ENCODE data around the gene OTUB2. TPM values are rescaled to one million over a fixed set of nuclear protein-coding genes. Genes with fewer than 3 reads are reported as not detected.
A peak's percentile ranks its signal among the peaks of the same experiment; 100 is the strongest.
"Not testable (repeated sequence)": the region's sequence is repeated elsewhere in the genome, so short reads cannot be mapped to it uniquely, and the experiment has no call there.

The OTUB2 gene
- total and polyA plus RNA-seq, 8 donors: 0.45 to 4.1 (median 0.63) TPM; not detected in 2

- Histone ChIP-seq H3K4me1 (peaks cover 3 to 68% (median 37%) of the 10 kb centered on the region in 4 donors), H3K27ac (peak overlapping the region in 1 of 5 donors; percentile 51), H3K4me3 (no peak overlapping the region), H3K27me3 (no peaks in the 10 kb centered on the region), H3K36me3 (peaks cover 63 to 84% (median 79%) of the 10 kb centered on the region in 4 donors), H3K9me3 (no peaks in the 10 kb centered on the region)
- intact Hi-C loops (cut with DNase I; ENCODE audit: low total_unique reads): no loop called here
- no peak for DNase-seq
- TF ChIP-seq CTCF (IDR thresholded peaks at IDR 0.05) (no peak), POLR2AphosphoS5 (IDR thresholded peaks at IDR 0.05) (peak in 1 of 3 donors; percentile 3)
- 47 to 68% (median 51%) methylated on average over 5 of the region's 5 CpGs for WGBS, 5 donors
These were observed 33.9 kb downstream of the OTUB2 start for GRCh38 chr14:94059998-94060397.

GRCh38 chr14:94062344-94062940 is 36.3 kb downstream of the OTUB2 start:
- Histone ChIP-seq H3K36me3 (peaks cover 43 to 64% (median 55%) of the 10 kb centered on the region in 4 donors), H3K4me3 (no peak overlapping the region), H3K4me1 (peaks cover 22 to 81% (median 57%) of the 10 kb centered on the region in 4 donors), H3K27ac (no peak overlapping the region), H3K9me3 (no peaks in the 10 kb centered on the region), H3K27me3 (no peaks in the 10 kb centered on the region)
- WGBS, 5 donors: 71 to 82% (median 78%) methylated on average over 9 of the region's 9 CpGs
- no peak for TF ChIP-seq CTCF (IDR thresholded peaks at IDR 0.05)
- TF ChIP-seq POLR2A (IDR thresholded peaks at IDR 0.05): no peak
- no peak for TF ChIP-seq EP300 (IDR thresholded peaks at IDR 0.05)
- TF ChIP-seq POLR2AphosphoS5 (IDR thresholded peaks at IDR 0.05): no peak
- DNase-seq: no peak
- intact Hi-C loops (cut with DNase I; ENCODE audit: low total_unique reads): no loop called here

- TF ChIP-seq EP300 (IDR thresholded peaks at IDR 0.05) (no peak), POLR2AphosphoS5 (IDR thresholded peaks at IDR 0.05) (no peak), POLR2A (IDR thresholded peaks at IDR 0.05) (no peak)
- Histone ChIP-seq H3K4me3 (no peak overlapping the region), H3K9me3 (no peaks in the 10 kb centered on the region)
These were observed 40.0 kb downstream of the OTUB2 start for GRCh38 chr14:94066089-94066676.

GRCh38 chr14:94072076-94072475 is 45.9 kb downstream of the OTUB2 start:
- H3K4me3 ChIP-seq; DNase-seq; H3K27me3 ChIP-seq; H3K27ac ChIP-seq; intact Hi-C loops (cut with DNase I; ENCODE audit: low total_unique reads): not testable (repeated sequence)
- WGBS, 5 donors: 93 to 100% (median 96%) methylated on average over 3 of the region's 3 CpGs
- Histone ChIP-seq H3K36me3 (peaks cover 0 to 29% (median 10%) of the 10 kb centered on the region in 4 donors), H3K9me3 (peaks cover 0 to 11% (median 5%) of the 10 kb centered on the region in 4 donors), H3K4me1 (peaks cover 10 to 31% (median 21%) of the 10 kb centered on the region in 4 donors)

More at GRCh38 chr14:94066089-94066676, 40.0 kb downstream of the OTUB2 start:
- 43 to 74% (median 53%) methylated on average over 8 of the region's 8 CpGs for WGBS, 5 donors
- Histone ChIP-seq H3K27me3 (no peaks in the 10 kb centered on the region), H3K27ac (peak overlapping the region in 4 of 5 donors; percentile 22 to 31 (median 28)), H3K36me3 (peaks cover 11 to 26% (median 17%) of the 10 kb centered on the region in 4 donors), H3K4me1 (peaks cover 16 to 63% (median 40%) of the 10 kb centered on the region in 4 donors)
- intact Hi-C loops (cut with DNase I; ENCODE audit: low total_unique reads): no loop called here
- DNase-seq: peak in 1 of 2 donors; percentile 61

- TF ChIP-seq CTCF (IDR thresholded peaks at IDR 0.05) (no peak), POLR2AphosphoS5 (IDR thresholded peaks at IDR 0.05) (no peak), POLR2A (IDR thresholded peaks at IDR 0.05) (no peak), EP300 (IDR thresholded peaks at IDR 0.05) (no peak)
- H3K27me3 ChIP-seq: no peaks in the 10 kb centered on the region
These were observed 48.4 kb downstream of the OTUB2 start for GRCh38 chr14:94074534-94074933.

More at GRCh38 chr14:94074534-94074933, 48.4 kb downstream of the OTUB2 start:
- intact Hi-C loops (cut with DNase I; ENCODE audit: low total_unique reads): no loop called here
- no peak overlapping the region for H3K27ac ChIP-seq
- WGBS, 5 donors: 95 to 98% (median 96%) methylated on average over 3 of the region's 3 CpGs
- peaks cover 0 to 38% (median 32%) of the 10 kb centered on the region in 4 donors for H3K36me3 ChIP-seq
- H3K4me1 ChIP-seq: peaks cover 34 to 46% (median 40%) of the 10 kb centered on the region in 4 donors
- DNase-seq: no peak
- H3K4me3 ChIP-seq: no peak overlapping the region
- H3K9me3 ChIP-seq: peaks cover 0 to 11% (median 5%) of the 10 kb centered on the region in 4 donors
